HCT116 (cell line): ENCODE data around the gene OSBPL1A. TPM values are rescaled to one million over a fixed set of nuclear protein-coding genes. Genes with fewer than 3 reads are reported as not detected.

Experiments used
- ATAC-seq: fragments of 200-7000 bp; cut with Tn5 transposase; 2 replicates; pipeline ENCODE4 v1.9.1; 2020; ENCODE audit warnings: mild to moderate bottlenecking, moderate library complexity
- BruUV-seq: library from RNA; stranded (reverse); fragments of 400-500 nt; replicated peaks from 2 replicates; lab custom pipeline; 2021; lab: Mats Ljungman, UMichigan
- CTCF ChIA-PET: fragments of 300-600 bp; sonication (Branson Sonifier 250); formaldehyde crosslinking; loops from one replicate; lab custom pipeline; 2021; ENCODE audit warnings: antibody characterized with exemption; lab: Charles Lee
- POLR2A ChIA-PET: fragments of 300-600, 350-600 bp; sonication (Branson Sonifier 250); formaldehyde crosslinking; loops from one replicate; lab custom pipeline; 2021; ENCODE audit warnings: antibody characterized with exemption; lab: Charles Lee
- RAD21 ChIA-PET, 2 experiments: fragments of 300-600 bp; sonication (Branson Sonifier 250); formaldehyde crosslinking; loops; one replicate each; lab custom pipeline; 2023; ENCODE audit warnings: low total read pairs in 2 of 2; ENCODE audit not compliant: uncharacterized antibody in 2 of 2, unreplicated experiment in 2 of 2, low non-redundant PET in 1 of 2; lab: Charles Lee
- DNase-seq: peaks from one replicate; pipeline ENCODE4 v3.0.0-alpha.2; 2010; ENCODE audit warnings: low read depth, low spot score
- H2AFZ ChIP-seq: fragments of 200-600 bp; shearing (Covaris generic), sonication (generic); 2 replicates; pipeline ENCODE4 v1.6.1; 2017; ENCODE audit warnings: low read depth, mixed run types, mixed read lengths, antibody characterized with exemption, low read length; ENCODE audit not compliant: poor library complexity, severe bottlenecking
- H3K27ac ChIP-seq: 2 replicates; pipeline ENCODE4 v1.5.1; 2012; ENCODE audit warnings: low read depth, low read length
- H3K27me3 ChIP-seq: fragments of 200-600 bp; sonication (generic); 2 replicates; pipeline ENCODE4 v1.6.1; 2016; ENCODE audit warnings: mixed run types, low read length, mixed read lengths; ENCODE audit not compliant: insufficient read depth
- H3K36me3 ChIP-seq, 2 experiments: fragments of 200-500 bp in 1 of 2; fragments of 200-600 bp in 1 of 2; sonication (Bioruptor generic) in 1 of 2; sonication (generic) in 1 of 2; 2 replicates each; pipeline versions ENCODE4 v1.5.1 to v1.6.1; 2014 to 2016; ENCODE audit warnings: low read length in 2 of 2, inconsistent platforms in 1 of 2, mixed read lengths in 1 of 2, mixed run types in 1 of 2; ENCODE audit not compliant: insufficient read depth in 2 of 2, control insufficient read depth in 1 of 2
- H3K4me1 ChIP-seq, 2 experiments: fragments of 200-600 bp in 1 of 2; sonication (generic) in 1 of 2; 2 replicates each; pipeline versions ENCODE4 v1.5.1 to v1.6.1; 2012 to 2017; ENCODE audit warnings: low read length in 2 of 2, inconsistent platforms in 1 of 2, mild to moderate bottlenecking in 1 of 2, mixed read lengths in 1 of 2, mixed run types in 1 of 2, moderate library complexity in 1 of 2; ENCODE audit not compliant: insufficient read depth in 2 of 2, control insufficient read depth in 1 of 2
- H3K4me2 ChIP-seq: fragments of 200-600 bp; sonication (generic); 2 replicates; pipeline ENCODE4 v1.6.1; 2017; ENCODE audit warnings: mixed run types, low read length, mixed read lengths
- H3K4me3 ChIP-seq, 2 experiments: fragments of 200-600 bp in 1 of 2; sonication (generic) in 1 of 2; replicated peaks in 1 of 2; 2 replicates each; pipeline ENCODE4 v1.5.1; 2011 to 2016; ENCODE audit warnings: low read length in 2 of 2, control low read depth in 1 of 2, low read depth in 1 of 2, mild to moderate bottlenecking in 1 of 2, mixed read lengths in 1 of 2, mixed run types in 1 of 2
- H3K79me2 ChIP-seq: fragments of 200-600 bp; sonication (generic); 2 replicates; pipeline ENCODE4 v1.6.1; 2017; ENCODE audit warnings: mild to moderate bottlenecking, mixed run types, low read length, moderate library complexity, mixed read lengths; ENCODE audit not compliant: insufficient read depth
- H3K9ac ChIP-seq: fragments of 200-600 bp; sonication (generic); 2 replicates; pipeline ENCODE4 v1.6.1; 2016; ENCODE audit warnings: low read length, mixed read lengths
- H3K9me2 ChIP-seq: fragments of 200-600 bp; sonication (generic), shearing (Covaris generic); 2 replicates; pipeline ENCODE4 v1.6.1; 2017; ENCODE audit warnings: mixed run types, mild to moderate bottlenecking, moderate library complexity; ENCODE audit not compliant: insufficient read depth
- H3K9me3 ChIP-seq, 2 experiments: fragments of 200-500 bp in 1 of 2; fragments of 200-600 bp in 1 of 2; sonication (Bioruptor generic) in 1 of 2; sonication (generic) in 1 of 2; 2 replicates each; pipeline ENCODE4 v1.6.1; 2014 to 2017; ENCODE audit warnings: low read length in 2 of 2, mixed read lengths in 2 of 2, inconsistent platforms in 1 of 2, low read depth in 1 of 2, mild to moderate bottlenecking in 1 of 2, mixed run types in 1 of 2, moderate library complexity in 1 of 2; ENCODE audit not compliant: control insufficient read depth in 1 of 2, insufficient read depth in 1 of 2
- H4K20me1 ChIP-seq: fragments of 200-600 bp; sonication (generic), shearing (Covaris generic); 2 replicates; pipeline ENCODE4 v1.6.1; 2017; ENCODE audit warnings: mixed run types, mild to moderate bottlenecking, moderate library complexity; ENCODE audit not compliant: insufficient read depth
- CBX3 ChIP-seq: IDR thresholded peaks from 2 replicates; pipeline ENCODE4 v1.6.1; 2012; ENCODE audit warnings: low read depth
- EGR1 ChIP-seq: IDR thresholded peaks from 2 replicates; pipeline ENCODE4 v1.6.1; 2012; ENCODE audit warnings: low read depth
- EZH2 ChIP-seq: fragments of 200-600 bp; sonication (generic); IDR thresholded peaks from 2 replicates; pipeline ENCODE4 v1.6.1; 2017; ENCODE audit warnings: antibody characterized with exemption, mixed run types
- FOSL1 ChIP-seq: IDR thresholded peaks from 2 replicates; pipeline ENCODE4 v1.6.1; 2012; ENCODE audit warnings: low read depth
- JUND ChIP-seq: IDR thresholded peaks from 2 replicates; pipeline ENCODE4 v1.6.1; 2012
- MAX ChIP-seq: IDR thresholded peaks from 2 replicates; pipeline ENCODE4 v1.6.1; 2012
- POLR2A ChIP-seq: IDR thresholded peaks from 2 replicates; pipeline ENCODE4 v1.7.0; 2011; ENCODE audit warnings: borderline replicate concordance; ENCODE audit not compliant: insufficient read depth, insufficient read length; ENCODE audit errors: extremely low read depth
- POLR2AphosphoS5 ChIP-seq: IDR thresholded peaks from 2 replicates; pipeline ENCODE4 v1.6.1; 2011; ENCODE audit warnings: mild to moderate bottlenecking, low read depth, low read length, moderate library complexity
- REST ChIP-seq: IDR thresholded peaks from 2 replicates; pipeline ENCODE4 v1.6.1; 2012; ENCODE audit warnings: low read depth
- SIN3A ChIP-seq: IDR thresholded peaks from 2 replicates; pipeline ENCODE4 v1.6.1; 2012; ENCODE audit warnings: low read depth
- SP1 ChIP-seq: IDR thresholded peaks from 2 replicates; pipeline ENCODE4 v1.6.1; 2012; ENCODE audit warnings: low read depth
- SRF ChIP-seq: IDR thresholded peaks from 2 replicates; pipeline ENCODE4 v1.6.1; 2012; ENCODE audit warnings: low read depth
- YY1 ChIP-seq: IDR thresholded peaks from 2 replicates; pipeline ENCODE4 v1.6.1; 2011; ENCODE audit warnings: low read length, low read depth, moderate library complexity, mild to moderate bottlenecking; ENCODE audit not compliant: insufficient replicate concordance; ENCODE audit errors: extremely low read depth
- ZFX ChIP-seq: fragments of 450-650 bp; IDR thresholded peaks from 2 replicates; pipeline ENCODE4 v1.6.1; 2017
- ZNF274 ChIP-seq: fragments of 200-500 bp; sonication (Bioruptor generic); IDR thresholded peaks from 2 replicates; pipeline ENCODE4 v1.6.1; 2014; ENCODE audit warnings: mild to moderate bottlenecking, low read depth, low read length, inconsistent platforms
- intact Hi-C: fragments of 100-400 bp; cut with micrococcal nuclease; formaldehyde crosslinking; loops from 2 replicates; pipeline ENCODE4 v1.10.0; 2022
- total RNA-seq: library from RNA; stranded (reverse); gene quantifications from one replicate; pipeline ENCODE4 v1.2.1, GENCODE V29; 2021; ENCODE audit not compliant: unreplicated experiment
- TF ChIP-seq, protein P1 (sequence below): IDR thresholded peaks from 2 replicates; pipeline ENCODE4 v1.6.1; 2012

OSBPL1A gene
- total RNA-seq, 1 experiment from 2014 or later = 18.9 TPM

- Histone ChIP-seq H2AFZ (no peak overlapping the region), H3K27me3 (no peaks in the 10 kb centered on the region), H3K27ac (no peak overlapping the region), H3K9me2 (no peaks in the 10 kb centered on the region), H3K9me3 (no peaks in the 10 kb centered on the region), H3K4me3 (no peak overlapping the region), H3K9ac (no peak overlapping the region), H3K4me2 (no peak overlapping the region), H3K79me2 (no peaks in the 10 kb centered on the region), H3K36me3 (no peaks in the 10 kb centered on the region), H4K20me1 (no peaks in the 10 kb centered on the region), H3K4me1 (peaks cover 0 to 15% of the 10 kb centered on the region in 2 experiments; a peak in 2 of 4 replicates)
- RAD21 ChIA-PET = no interaction called here
- POLR2A ChIA-PET = no interaction called here
- intact Hi-C loops = no loop called here
- BruUV-seq = no TSS peak
- TF ChIP-seq SP1 (no peak), MAX (no peak), FOSL1 (no peak), ZFX (no peak)
- TF ChIP-seq, protein P1, sequence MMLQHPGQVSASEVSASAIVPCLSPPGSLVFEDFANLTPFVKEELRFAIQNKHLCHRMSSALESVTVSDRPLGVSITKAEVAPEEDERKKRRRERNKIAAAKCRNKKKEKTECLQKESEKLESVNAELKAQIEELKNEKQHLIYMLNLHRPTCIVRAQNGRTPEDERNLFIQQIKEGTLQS = no peak
- CTCF ChIA-PET = no interaction called here
- DNase-seq (no peak), ATAC-seq (no peak)
Measured at GRCh38 chr18:24181806-24182205, 215.8 kb downstream of the OSBPL1A start.

GRCh38 chr18:24180048-24180447 is 217.6 kb downstream of the OSBPL1A start:
- Histone ChIP-seq H3K79me2 (no peaks in the 10 kb centered on the region), H3K4me3 (no peak overlapping the region), H3K9me2 (no peaks in the 10 kb centered on the region), H4K20me1 (no peaks in the 10 kb centered on the region; the same call in 1 of the 2 replicates), H3K4me2 (no peak overlapping the region), H2AFZ (no peak overlapping the region), H3K36me3 (no peaks in the 10 kb centered on the region), H3K9me3 (no peaks in the 10 kb centered on the region), H3K27me3 (no peaks in the 10 kb centered on the region), H3K27ac (no peak overlapping the region), H3K4me1 (peaks cover 0 to 10% of the 10 kb centered on the region in 2 experiments; a peak in 2 of 4 replicates), H3K9ac (no peak overlapping the region)
- TF ChIP-seq YY1 (no peak), SIN3A (no peak), FOSL1 (no peak), EZH2 (no peak), CBX3 (no peak), REST (no peak), ZFX (no peak), POLR2AphosphoS5 (no peak), JUND (no peak), EGR1 (no peak), ZNF274 (no peak), SP1 (no peak), SRF (no peak), POLR2A (no peak)
- DNase-seq (no peak), ATAC-seq (no peak)
- BruUV-seq = no TSS peak
- intact Hi-C loops = no loop called here
- ChIA-PET POLR2A (no interaction called here), CTCF (interaction anchor here (4.0 kb wide), 1 partner anchor 8 kb away, joined by 53 read pairs; no protein-coding TSS in a partner anchor), RAD21 (no interaction called here)
